HepG2 (cell line): ENCODE results near the gene CMTM3. TPM values are rescaled to one million over a fixed set of nuclear protein-coding genes. Genes with fewer than 3 reads are reported as not detected.

Experiments used
- ATAC-seq: fragments of 200-7000 bp; cut with Tn5 transposase; 3 replicates; pipeline ENCODE4 v1.9.1; 2020; ENCODE audit warnings: mild to moderate bottlenecking, moderate library complexity
- BruUV-seq: library from RNA; stranded (reverse); fragments of 400-500 nt; replicated peaks from 2 replicates; lab custom pipeline; 2021; lab: Mats Ljungman, UMichigan
- CTCF ChIA-PET: fragments of 300-600 bp; formaldehyde crosslinking; extraction: SDS; loops from one replicate; lab custom pipeline; 2021; ENCODE audit warnings: low total read pairs, inconsistent platforms, low intra/inter-chr PET ratio; lab: Yijun Ruan, JAX
- POLR2A ChIA-PET: fragments of 350-600 bp; sonication (Branson Sonifier 250); formaldehyde crosslinking; loops from one replicate; lab custom pipeline; 2020; ENCODE audit warnings: antibody characterized with exemption, inconsistent platforms; lab: Yijun Ruan, JAX
- DNase-seq: peaks from one replicate; pipeline ENCODE4 v3.0.0-alpha.2; 2015; ENCODE audit warnings: low spot score
- FAIRE-seq: peaks from 3 replicates; lab custom pipeline; 2011; peaks lifted over from hg19 to GRCh38; lab: Jason Lieb, UNC
- H2AFZ ChIP-seq: one replicate; pipeline ENCODE4 v1.6.1; 2011; ENCODE audit warnings: low read length, inconsistent platforms
- H3K27ac ChIP-seq: fragments of 300-600 bp; 3 replicates; pipeline ENCODE4 v1.8.0; 2011; ENCODE audit warnings: mixed run types, mild to moderate bottlenecking, mixed read lengths, low read length, inconsistent platforms; ENCODE audit not compliant: insufficient read depth; ENCODE audit errors: extremely low read length
- H3K27me3 ChIP-seq, 2 experiments: fragments of 200-600 bp in 1 of 2; 2 replicates in 1 of 2; 3 replicates in 1 of 2; pipeline versions ENCODE4 v1.6.0 to v1.8.0; 2011; ENCODE audit warnings: low read length in 2 of 2, mild to moderate bottlenecking in 2 of 2, moderate library complexity in 2 of 2, inconsistent platforms in 1 of 2; ENCODE audit not compliant: insufficient read depth in 2 of 2, control insufficient read depth in 1 of 2
- H3K36me3 ChIP-seq, 2 experiments: fragments of 200-600 bp in 1 of 2; replicated peaks in 1 of 2; 2 replicates in 1 of 2; 3 replicates in 1 of 2; pipeline versions ENCODE4 v1.5.1 to v1.8.0; 2011; ENCODE audit warnings: low read length in 2 of 2, inconsistent platforms in 1 of 2; ENCODE audit not compliant: insufficient read depth in 2 of 2, control insufficient read depth in 1 of 2
- H3K4me1 ChIP-seq: 2 replicates; pipeline ENCODE4 v1.5.1; 2012; ENCODE audit warnings: low read length, inconsistent platforms; ENCODE audit not compliant: insufficient read depth
- H3K4me2 ChIP-seq: 2 replicates; pipeline ENCODE4 v1.6.0; 2011; ENCODE audit warnings: low read depth, low read length, inconsistent platforms
- H3K4me3 ChIP-seq, 3 experiments: fragments of 200-600 bp in 1 of 3; sonication (generic), shearing (Covaris generic) in 1 of 3; replicated peaks in 1 of 3; 2 replicates each; pipeline ENCODE4 v1.5.1; 2011 to 2016; ENCODE audit warnings: low read length in 3 of 3, inconsistent platforms in 2 of 3, low read depth in 2 of 3, mild to moderate bottlenecking in 2 of 3, control low read depth in 1 of 3, mixed read lengths in 1 of 3; ENCODE audit not compliant: insufficient read depth in 1 of 3
- H3K79me2 ChIP-seq: one replicate; pipeline ENCODE4 v1.6.1; 2011; ENCODE audit warnings: low read length, inconsistent platforms; ENCODE audit not compliant: insufficient read depth
- H3K9ac ChIP-seq: 2 replicates; pipeline ENCODE4 v1.6.0; 2011; ENCODE audit warnings: mild to moderate bottlenecking, low read depth, low read length, inconsistent platforms; ENCODE audit not compliant: insufficient read depth
- H3K9me3 ChIP-seq: 2 replicates; pipeline ENCODE4 v1.5.1; 2012; ENCODE audit warnings: mild to moderate bottlenecking, low read length
- H4K20me1 ChIP-seq: 2 replicates; pipeline ENCODE4 v1.6.0; 2011; ENCODE audit warnings: inconsistent platforms, mild to moderate bottlenecking, low read length, moderate library complexity; ENCODE audit not compliant: insufficient read depth
- ARID4A ChIP-seq: sonication (generic); formaldehyde crosslinking; IDR thresholded peaks from 2 replicates; pipeline ENCODE4 v1.5.0; 2020; ENCODE audit warnings: mild to moderate bottlenecking, missing genetic modification reagents, borderline replicate concordance
- MXD4 ChIP-seq: IDR thresholded peaks from 2 replicates; pipeline ENCODE4 v1.6.1; 2016; ENCODE audit warnings: mild to moderate bottlenecking, missing biosample characterization, missing genetic modification reagents
- ZIK1 ChIP-seq: sonication (generic); formaldehyde crosslinking; IDR thresholded peaks from 2 replicates; pipeline ENCODE4 v1.5.0; 2020; ENCODE audit warnings: mild to moderate bottlenecking, low read depth, missing genetic modification reagents, borderline replicate concordance
- ZNF326 ChIP-seq: sonication (generic); formaldehyde crosslinking; IDR thresholded peaks from 2 replicates; pipeline ENCODE4 v1.4.0; 2020; ENCODE audit warnings: missing genetic modification reagents, borderline replicate concordance
- WGBS: methylation state at CpG from one replicate; pipeline ENCODE4 v1.1.6; 2017; ENCODE audit warnings: low lambda C conversion rate; 5-methylcytosine and 5-hydroxymethylcytosine counted together
- in situ Hi-C: cut with HindIII; loops from 2 replicates; pipeline ENCODE4 v1.10.0; 2017; ENCODE audit warnings: low pct_unique_long_range_greater_than_20kb; ENCODE audit not compliant: extremely low pct_ligation_motif_present
- intact Hi-C: fragments of 100-400 bp; cut with micrococcal nuclease; formaldehyde crosslinking; loops from one replicate; pipeline ENCODE4 v1.10.0; 2022; ENCODE audit not compliant: unreplicated experiment
- polyA plus RNA-seq, 8 experiments: library from polyadenylated mRNA; depleted of rRNA in 3 of 8; stranded (reverse) in 7 of 8; unstranded in 1 of 8; fragments of >200 nt; fragmentation: Illumina TruSeq in 4 of 8; extraction: Trizol in 4 of 8; gene quantifications; 2 replicates each; pipeline versions ENCODE4 v1.2.1 to v1.2.3, GENCODE V29; 2011 to 2016; ENCODE audit warnings: low read depth in 4 of 8, missing spikeins in 1 of 8, mixed read lengths in 1 of 8; ENCODE audit not compliant: insufficient read depth in 1 of 8
- total RNA-seq, 5 experiments: library from RNA; depleted of rRNA; stranded (reverse); fragments of >200 nt; fragmentation: Illumina TruSeq; extraction: Trizol; gene quantifications; 2 replicates each; pipeline ENCODE4 v1.2.3, GENCODE V29; 2016; ENCODE audit warnings: low read depth in 1 of 5

The CMTM3 gene
- total and polyA plus RNA-seq, 2 of the 13 experiments (the other 11 are each of a cell fraction or from before 2014, with no cell fraction given), result 29.2 to 48.7 TPM

- Histone ChIP-seq H3K27me3 (no peaks in the 10 kb centered on the region), H3K4me2 (no peak overlapping the region), H3K9ac (no peak overlapping the region), H4K20me1 (0 out of 2 replicates have a peak, but pooled peaks cover 2% of the 10 kb centered on the region), H3K36me3 (peaks cover 8 to 47% of the 10 kb centered on the region in 2 experiments; a peak in 4 of 5 replicates), H3K27ac (no peak overlapping the region), H3K4me1 (peaks cover 8% of the 10 kb centered on the region), H3K9me3 (no peaks in the 10 kb centered on the region), H3K4me3 (no peak overlapping the region), H2AFZ (no peak overlapping the region), H3K79me2 (peaks cover 3% of the 10 kb centered on the region)
- 100% methylated on average over 2 of the region's 2 CpGs for WGBS
- BruUV-seq, result no TSS peak
- ChIA-PET CTCF (interaction anchor here (1.5 kb wide), 1 partner anchor 42 kb away, joined by 5 read pairs; no protein-coding TSS in a partner anchor), POLR2A (interaction anchor here (2.9 kb wide), 1 partner anchor 10 kb away, joined by 18 read pairs; the partner anchor contains the start of gene CKLF)
- FAIRE-seq (no peak), ATAC-seq (no peak), DNase-seq (no peak)
- TF ChIP-seq ZNF326 (CRISPR knock-in tag) (no peak), ZIK1 (no peak), MXD4 (no peak), ARID4A (no peak)
- in situ Hi-C loops (no loop called here), intact Hi-C loops (no loop called here)
Observed at GRCh38 chr16:66562986-66563385, 41.5 kb upstream of the CMTM3 start.
